BJ (cell line): ENCODE results near the gene MAP2. TPM values are rescaled to one million over a fixed set of nuclear protein-coding genes. Genes with fewer than 3 reads are reported as not detected.

Source experiments
- CTCF ChIA-PET: fragments of 350-600 bp; formaldehyde crosslinking; extraction: SDS; loops from one replicate; lab custom pipeline; 2021; ENCODE audit warnings: antibody characterized with exemption, inconsistent platforms; lab: Yijun Ruan, JAX
- POLR2A ChIA-PET: fragments of 300-600 bp; sonication (Branson Sonifier 250); formaldehyde crosslinking; extraction: SDS; loops from one replicate; lab custom pipeline; 2021; ENCODE audit warnings: antibody characterized with exemption; lab: Charles Lee
- DNase-seq: peaks from one replicate; pipeline ENCODE4 v3.0.0-alpha.2; 2011; ENCODE audit warnings: low read depth
- H3K27me3 ChIP-seq: 2 replicates; pipeline ENCODE4 v1.6.0; 2011; ENCODE audit warnings: low read length; ENCODE audit not compliant: control insufficient read depth, insufficient read depth
- H3K36me3 ChIP-seq: 2 replicates; pipeline ENCODE4 v1.5.1; 2011; ENCODE audit warnings: low read length; ENCODE audit not compliant: control insufficient read depth, insufficient read depth
- H3K4me3 ChIP-seq: 2 replicates; pipeline ENCODE4 v1.5.1; 2011; ENCODE audit warnings: low read depth, mild to moderate bottlenecking, control low read depth, low read length
- CTCF ChIP-seq: IDR thresholded peaks from 2 replicates; pipeline ENCODE4 v1.5.1; 2011; ENCODE audit warnings: low read depth, mild to moderate bottlenecking, control low read depth, inconsistent platforms, low read length, moderate library complexity; ENCODE audit not compliant: insufficient read depth
- polyA plus RNA-seq: library from polyadenylated mRNA; depleted of rRNA; stranded (reverse); fragments of >200 nt; gene quantifications from 2 replicates; pipeline ENCODE4 v1.2.3, GENCODE V29; 2011

The MAP2 gene
- polyA plus RNA-seq, 1 experiment, result 3.5 TPM

- no peak for TF ChIP-seq CTCF
- CTCF ChIA-PET, result no interaction called here
- POLR2A ChIA-PET, result no interaction called here
- no peak for DNase-seq
- H3K27me3 ChIP-seq, result no peaks in the 10 kb centered on the region
- H3K36me3 ChIP-seq, result no peaks in the 10 kb centered on the region
- no peak overlapping the region for H3K4me3 ChIP-seq
Observed at GRCh38 chr2:209734805-209735204, 311.0 kb downstream of the MAP2 start.

- no peak for DNase-seq
- TF ChIP-seq CTCF, result no peak
- ChIA-PET CTCF (no interaction called here), POLR2A (no interaction called here)
- no peaks in the 10 kb centered on the region for H3K36me3 ChIP-seq
- no peak overlapping the region for H3K4me3 ChIP-seq
- no peaks in the 10 kb centered on the region for H3K27me3 ChIP-seq
Observed at GRCh38 chr2:209741953-209742352, 318.1 kb downstream of the MAP2 start.

- CTCF ChIA-PET, result interaction anchor here (1.0 kb wide), 1 partner anchor 21 kb away, joined by 3 read pairs; no protein-coding TSS in a partner anchor
- no peaks in the 10 kb centered on the region for H3K27me3 ChIP-seq
- no peaks in the 10 kb centered on the region for H3K36me3 ChIP-seq
- POLR2A ChIA-PET, result no interaction called here
- no peak for TF ChIP-seq CTCF
- no peak for DNase-seq
- H3K4me3 ChIP-seq, result no peak overlapping the region
Observed at GRCh38 chr2:209753020-209753419, 329.2 kb downstream of the MAP2 start.

- ChIA-PET POLR2A (no interaction called here), CTCF (no interaction called here)
- H3K36me3 ChIP-seq, result no peaks in the 10 kb centered on the region
- H3K27me3 ChIP-seq, result no peaks in the 10 kb centered on the region
- no peak overlapping the region for H3K4me3 ChIP-seq
- DNase-seq, result no peak
- TF ChIP-seq CTCF, result no peak
Observed at GRCh38 chr2:209757163-209757562, 333.3 kb downstream of the MAP2 start.

- DNase-seq, result no peak
- ChIA-PET POLR2A (no interaction called here), CTCF (no interaction called here)
- H3K36me3 ChIP-seq, result no peaks in the 10 kb centered on the region
- no peaks in the 10 kb centered on the region for H3K27me3 ChIP-seq
- H3K4me3 ChIP-seq, result no peak overlapping the region
- TF ChIP-seq CTCF, result no peak
Observed at GRCh38 chr2:209761566-209761965, 337.7 kb downstream of the MAP2 start.
